ENCODE measurements around the gene CLASRP. TPM values are rescaled to one million over a fixed set of nuclear protein-coding genes. Genes with fewer than 3 reads are reported as not detected.

Gene CLASRP
- total RNA-seq, 1 donor from 2014 or later: 172 TPM

DNA sequence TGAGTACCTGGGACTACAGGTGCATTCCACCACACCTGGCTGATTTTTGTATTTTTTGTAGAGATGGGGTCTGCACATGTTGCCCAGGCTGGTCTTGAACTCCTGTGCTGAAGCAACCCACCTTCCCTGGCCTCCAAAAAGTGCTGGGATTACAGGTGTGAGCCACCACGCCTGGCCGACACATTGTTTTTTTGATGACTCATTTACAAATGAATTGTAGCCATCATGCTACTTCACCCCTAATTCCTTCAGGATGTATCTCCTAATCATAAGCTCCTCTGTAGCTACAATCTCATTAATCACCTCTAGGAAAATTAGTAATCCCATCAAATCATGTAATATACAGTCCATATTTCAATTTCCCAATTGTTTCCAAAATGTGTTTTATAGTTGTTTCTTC, 19.7 kb upstream of the CLASRP start:
- Mint-ChIP-seq H3K4me1 (peaks cover 22% of the 10 kb centered on the region), H3K9me3 (no peaks in the 10 kb centered on the region), H3K27me3 (no peaks in the 10 kb centered on the region), H3K4me3 (no peak overlapping the region), H3K36me3 (ENCODE audit: low read depth) (peaks cover 53% of the 10 kb centered on the region), H3K27ac (no peak overlapping the region)
- TF ChIP-seq, protein P1, sequence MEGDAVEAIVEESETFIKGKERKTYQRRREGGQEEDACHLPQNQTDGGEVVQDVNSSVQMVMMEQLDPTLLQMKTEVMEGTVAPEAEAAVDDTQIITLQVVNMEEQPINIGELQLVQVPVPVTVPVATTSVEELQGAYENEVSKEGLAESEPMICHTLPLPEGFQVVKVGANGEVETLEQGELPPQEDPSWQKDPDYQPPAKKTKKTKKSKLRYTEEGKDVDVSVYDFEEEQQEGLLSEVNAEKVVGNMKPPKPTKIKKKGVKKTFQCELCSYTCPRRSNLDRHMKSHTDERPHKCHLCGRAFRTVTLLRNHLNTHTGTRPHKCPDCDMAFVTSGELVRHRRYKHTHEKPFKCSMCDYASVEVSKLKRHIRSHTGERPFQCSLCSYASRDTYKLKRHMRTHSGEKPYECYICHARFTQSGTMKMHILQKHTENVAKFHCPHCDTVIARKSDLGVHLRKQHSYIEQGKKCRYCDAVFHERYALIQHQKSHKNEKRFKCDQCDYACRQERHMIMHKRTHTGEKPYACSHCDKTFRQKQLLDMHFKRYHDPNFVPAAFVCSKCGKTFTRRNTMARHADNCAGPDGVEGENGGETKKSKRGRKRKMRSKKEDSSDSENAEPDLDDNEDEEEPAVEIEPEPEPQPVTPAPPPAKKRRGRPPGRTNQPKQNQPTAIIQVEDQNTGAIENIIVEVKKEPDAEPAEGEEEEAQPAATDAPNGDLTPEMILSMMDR (IDR thresholded peaks at IDR 0.05): no peak
- ChIA-PET POLR2A (no interaction called here), CTCF (interaction anchor here (0.9 to 2.3 kb wide), 3 partner anchors 30 to 230 kb away, joined by 3 to 6 read pairs (median 3); no protein-coding TSS in a partner anchor)
- intact Hi-C loops (cut with micrococcal nuclease): loop anchor here (5.0 kb wide), 1 partner anchor 267 kb away; no protein-coding TSS in a partner anchor
- DNase-seq (no peak), ATAC-seq (ENCODE audit: low read depth) (no peak)

DNA sequence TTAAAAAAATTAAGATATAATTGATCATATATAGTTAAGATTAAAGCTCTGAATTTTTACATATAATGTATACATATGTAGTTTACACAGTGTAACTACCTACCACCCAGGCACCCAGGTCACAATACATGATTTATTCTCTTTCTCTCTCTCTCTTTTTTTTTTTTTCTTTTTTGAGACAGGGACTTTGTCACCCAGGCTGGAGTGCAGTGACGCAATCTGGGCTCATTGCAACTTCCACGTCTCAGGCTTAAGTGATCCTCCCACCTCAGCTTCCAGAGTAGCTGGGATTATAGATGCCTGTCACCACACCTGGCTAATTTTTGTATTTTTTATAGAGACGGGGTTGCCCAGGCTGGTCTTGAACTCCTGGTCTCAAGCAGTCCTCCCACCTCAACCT, 18.8 kb upstream of the CLASRP start:
- Mint-ChIP-seq H3K27me3 (no peaks in the 10 kb centered on the region), H3K4me3 (no peak overlapping the region), H3K27ac (no peak overlapping the region), H3K9me3 (no peaks in the 10 kb centered on the region), H3K36me3 (ENCODE audit: low read depth) (peaks cover 51% of the 10 kb centered on the region), H3K4me1 (peaks cover 22% of the 10 kb centered on the region)
- CTCF ChIA-PET: interaction anchor here (1.4 to 2.3 kb wide), 2 partner anchors 39 to 229 kb away, joined by 3 to 6 read pairs; no protein-coding TSS in a partner anchor
- DNase-seq: no peak
- TF ChIP-seq, protein P1 (IDR thresholded peaks at IDR 0.05): no peak
- no peak for ATAC-seq (ENCODE audit: low read depth)
- POLR2A ChIA-PET: no interaction called here
- intact Hi-C loops (cut with micrococcal nuclease): no loop called here

DNA sequence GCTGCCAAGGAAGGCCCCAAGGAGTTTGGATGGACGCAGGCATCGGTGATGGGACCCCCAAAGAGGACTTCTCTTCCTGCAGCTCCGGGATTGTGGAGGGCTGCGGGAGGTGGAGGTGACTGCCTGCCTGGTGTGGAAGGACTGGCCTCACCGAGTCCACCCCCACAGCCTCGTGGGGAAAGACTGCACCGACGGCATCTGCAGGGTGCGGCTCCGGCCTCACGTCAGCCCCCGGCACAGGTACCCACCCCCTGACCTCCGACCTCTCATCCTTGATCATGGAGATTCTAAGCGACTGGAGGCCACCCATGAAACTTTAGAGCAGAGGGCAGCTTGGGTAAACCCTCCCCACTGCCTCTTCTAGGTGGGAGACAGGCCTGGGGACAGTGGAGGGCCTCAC, 16.9 kb upstream of the CLASRP start:
- Mint-ChIP-seq H3K27ac (no peak overlapping the region), H3K27me3 (no peaks in the 10 kb centered on the region), H3K9me3 (no peaks in the 10 kb centered on the region), H3K4me1 (peaks cover 7% of the 10 kb centered on the region), H3K36me3 (ENCODE audit: low read depth) (peaks cover 55% of the 10 kb centered on the region), H3K4me3 (no peak overlapping the region)
- POLR2A ChIA-PET: interaction anchor here (0.6 to 1.0 kb wide), 4 partner anchors 15 to 1614 kb away, joined by 3 to 13 read pairs (median 4); no protein-coding TSS in a partner anchor
- intact Hi-C loops (cut with micrococcal nuclease): no loop called here
- DNase-seq (no peak), ATAC-seq (ENCODE audit: low read depth) (no peak)
- TF ChIP-seq, protein P1 (IDR thresholded peaks at IDR 0.05): no peak
- CTCF ChIA-PET: no interaction called here

DNA sequence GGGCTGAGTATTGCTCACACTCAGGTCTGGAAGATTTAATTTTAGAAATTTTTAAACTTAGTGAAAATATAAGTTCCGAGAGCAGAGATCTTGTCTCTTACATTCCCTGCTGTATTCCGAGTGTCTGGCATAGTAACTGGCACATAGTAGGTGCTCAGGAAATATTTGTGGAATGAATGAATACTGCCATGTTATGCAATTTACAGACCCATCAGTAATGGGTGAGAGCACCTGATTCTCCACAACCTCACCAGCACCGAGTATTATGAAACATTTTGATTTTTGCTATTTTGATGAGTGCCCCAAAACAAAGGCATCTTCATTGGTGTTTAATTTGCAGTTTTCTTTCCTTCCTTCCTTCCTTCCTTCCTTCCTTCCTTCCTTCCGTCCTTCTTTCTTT, 15.8 kb upstream of the CLASRP start:
- POLR2A ChIA-PET: interaction anchor here (0.7 to 1.0 kb wide), 2 partner anchors 52 to 84 kb away, joined by 3 to 4 read pairs; no protein-coding TSS in a partner anchor
- DNase-seq: no peak
- TF ChIP-seq, protein P1 (IDR thresholded peaks at IDR 0.05): no peak
- CTCF ChIA-PET: no interaction called here
- intact Hi-C loops (cut with micrococcal nuclease): no loop called here
- Mint-ChIP-seq H3K9me3 (no peaks in the 10 kb centered on the region), H3K27ac (no peak overlapping the region), H3K4me3 (no peak overlapping the region), H3K27me3 (no peaks in the 10 kb centered on the region), H3K36me3 (ENCODE audit: low read depth) (peaks cover 61% of the 10 kb centered on the region), H3K4me1 (peaks cover 5% of the 10 kb centered on the region)
- ATAC-seq (ENCODE audit: low read depth): no peak

DNA sequence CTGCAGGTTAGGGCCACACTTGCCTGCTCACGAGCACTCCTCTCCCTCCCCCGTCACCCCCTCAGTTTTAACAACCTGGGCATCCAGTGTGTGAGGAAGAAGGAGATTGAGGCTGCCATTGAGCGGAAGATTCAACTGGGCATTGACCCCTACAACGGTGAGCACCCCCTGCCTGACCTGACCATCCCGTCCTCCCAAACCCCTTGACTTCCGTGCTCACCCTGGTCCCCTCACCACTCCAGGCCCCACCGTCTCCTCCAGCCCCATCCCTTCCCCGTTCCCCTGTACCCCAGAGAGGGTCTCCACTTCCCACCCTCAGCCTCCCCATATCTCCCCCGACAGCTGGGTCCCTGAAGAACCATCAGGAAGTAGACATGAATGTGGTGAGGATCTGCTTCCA, 13.6 kb upstream of the CLASRP start:
- H3K27me3 Mint-ChIP-seq: no peaks in the 10 kb centered on the region
- intact Hi-C loops (cut with micrococcal nuclease): no loop called here
- no peak overlapping the region for H3K4me3 Mint-ChIP-seq
- TF ChIP-seq, protein P1 (IDR thresholded peaks at IDR 0.05): no peak
- H3K36me3 Mint-ChIP-seq (ENCODE audit: low read depth): peaks cover 71% of the 10 kb centered on the region
- H3K9me3 Mint-ChIP-seq: no peaks in the 10 kb centered on the region
- no peak overlapping the region for H3K27ac Mint-ChIP-seq
- no peak for ATAC-seq (ENCODE audit: low read depth)
- ChIA-PET POLR2A (no interaction called here), CTCF (no interaction called here)
- no peaks in the 10 kb centered on the region for H3K4me1 Mint-ChIP-seq
- no peak for DNase-seq

Data from activated B cell treated with CpG ODN at 0.5 μM for 24 hours (primary cell).